ENCODE measurements around the gene ARVCF. TPM values are rescaled to one million over a fixed set of nuclear protein-coding genes. Genes with fewer than 3 reads are reported as not detected.
A peak's percentile ranks its signal among the peaks of the same experiment; 100 is the strongest.

Gene ARVCF
- total and polyA plus RNA-seq, 9 of the 15 experiments (the other 6 are each of a cell fraction or from before 2014, with no cell fraction given), result 0.03 to 97.4 (median 15.6) TPM

GRCh38 chr22:20058989-20059770 lies 42.6 kb upstream of the ARVCF start (continued):
- TF ChIP-seq ZMIZ1 (IDR thresholded peaks at IDR 0.05; ENCODE audit: low read depth in 2 of 2, low read length in 2 of 2), result peak in 1 of 2 experiments; percentile 54; a peak in 2 of 4 replicates
- TF ChIP-seq BCOR (IDR thresholded peaks at IDR 0.05), result 0 out of 2 replicates have a peak, but pooled peaks have one; percentile 8
- TF ChIP-seq ESRRB (CRISPR knock-in tag; IDR thresholded peaks at IDR 0.05; ENCODE audit: borderline replicate concordance), result no peak
- no peak for TF ChIP-seq ZBTB33 (CRISPR knock-in tag; IDR thresholded peaks at IDR 0.05)
- no peak for TF ChIP-seq KLF1 (tag; IDR thresholded peaks at IDR 0.05)
- TF ChIP-seq RBM34 (IDR thresholded peaks at IDR 0.05; ENCODE audit: borderline replicate concordance, insufficient read depth, low read length), result no peak
- TF ChIP-seq CBX1 (IDR thresholded peaks at IDR 0.05; ENCODE audit: low read depth), result no peak
- no peak for TF ChIP-seq JUNB (CRISPR knock-in tag; conservative IDR thresholded peaks at IDR 0.05)
- no peak for TF ChIP-seq HNRNPUL1 (IDR thresholded peaks at IDR 0.05; ENCODE audit: low read length)
- peak; percentile 66 for TF ChIP-seq ZNF699 (CRISPR knock-in tag; IDR thresholded peaks at IDR 0.05; ENCODE audit: insufficient replicate concordance)
- TF ChIP-seq CTBP1 (IDR thresholded peaks at IDR 0.05; ENCODE audit: borderline replicate concordance), result peak; percentile 44; the same call in 1 of the 2 replicates
- TF ChIP-seq RFX7 (CRISPR knock-in tag; IDR thresholded peaks at IDR 0.05), result 0 out of 2 replicates have a peak, but pooled peaks have one; percentile 7
- peak; percentile 84 for TF ChIP-seq EHMT2 (IDR thresholded peaks at IDR 0.05)
- peak in 1 of 2 experiments; percentile 98; a peak in 2 of 4 replicates for TF ChIP-seq TEAD1 (CRISPR knock-in tag; IDR thresholded peaks at IDR 0.05)
- TF ChIP-seq ID3 (CRISPR knock-in tag; IDR thresholded peaks at IDR 0.05), result 0 out of 2 replicates have a peak, but pooled peaks have one; percentile 5
- peak; percentile 89 for TF ChIP-seq ID3 (tag; IDR thresholded peaks at IDR 0.05)
- no peak for TF ChIP-seq SNRNP70 (optimal IDR thresholded peaks at IDR 0.05; ENCODE audit: low read depth, low read length)
- TF ChIP-seq RHOXF2B (CRISPR knock-in tag; conservative IDR thresholded peaks at IDR 0.05), result peak; percentile 85
- TF ChIP-seq ZNF76 (CRISPR knock-in tag; IDR thresholded peaks at IDR 0.05; ENCODE audit: borderline replicate concordance), result no peak
- TF ChIP-seq ZNF263 (CRISPR knock-in tag; IDR thresholded peaks at IDR 0.05; ENCODE audit: borderline replicate concordance), result no peak
- no peak for TF ChIP-seq ZNF232 (CRISPR knock-in tag; IDR thresholded peaks at IDR 0.05)
- no peak for TF ChIP-seq RBM14 (IDR thresholded peaks at IDR 0.05; ENCODE audit: borderline replicate concordance, insufficient read depth, low read depth, low read length)

All from K562 (cell line).